Activated naive CD8-positive, alpha-beta T cell treated with anti-CD3 and anti-CD28 coated beads, Interleukin-2, amount 50 U/mL, for 24 hours (primary cell): ENCODE measurements around the gene CFAP73.
A peak's percentile ranks its signal among the peaks of the same experiment; 100 is the strongest.
"Not testable (repeated sequence)": the region's sequence is repeated elsewhere in the genome, so short reads cannot be mapped to it uniquely, and the experiment has no call there.

ENCODE experiments used
- ATAC-seq: fragments of 150-1000 bp; cut with Tn5 transposase; one replicate; pipeline ENCODE4 v1.10.0; 2021
- DNase-seq: peaks from one replicate; pipeline ENCODE4 v3.0.0; 2021
- H3K27ac Mint-ChIP-seq: one replicate; pipeline ENCODE4 v1.8.0; 2021; ENCODE audit warnings: mild to moderate bottlenecking, mixed read lengths
- H3K27me3 Mint-ChIP-seq: one replicate; pipeline ENCODE4 v1.8.0; 2021; ENCODE audit warnings: mixed read lengths
- H3K36me3 Mint-ChIP-seq: one replicate; pipeline ENCODE4 v1.8.0; 2021; ENCODE audit warnings: low read depth, mixed read lengths
- H3K4me1 Mint-ChIP-seq: one replicate; pipeline ENCODE4 v1.8.0; 2021; ENCODE audit warnings: mixed read lengths
- H3K4me3 Mint-ChIP-seq: one replicate; pipeline ENCODE4 v1.8.0; 2021; ENCODE audit warnings: mild to moderate bottlenecking, moderate library complexity, mixed read lengths
- H3K9me3 Mint-ChIP-seq: one replicate; pipeline ENCODE4 v1.8.0; 2021; ENCODE audit warnings: mixed read lengths

Gene CFAP73

DNA sequence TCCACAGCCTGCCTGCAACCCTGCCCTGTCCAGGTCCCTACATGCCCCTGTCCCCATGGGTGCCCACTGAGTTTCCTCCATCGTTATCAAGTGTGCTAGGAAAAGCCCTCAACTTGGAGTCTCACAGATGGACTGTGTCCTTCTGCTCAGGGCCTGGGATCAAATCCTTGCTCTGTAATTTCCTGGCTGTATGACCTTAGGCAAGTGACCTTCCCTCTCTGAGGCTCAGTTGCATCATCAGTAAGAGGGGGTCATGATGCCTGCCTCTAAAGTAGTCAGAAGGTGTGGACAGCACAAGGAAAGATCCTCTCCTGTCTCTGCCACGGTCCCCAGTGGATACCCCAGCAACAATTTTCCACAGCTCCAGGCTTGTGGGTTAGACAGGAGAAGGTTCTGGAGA, 36.1 kb upstream of the CFAP73 start:
- no peaks in the 10 kb centered on the region for H3K36me3 Mint-ChIP-seq
- ATAC-seq: no peak
- DNase-seq: no peak
- H3K4me1 Mint-ChIP-seq: peaks cover 6% of the 10 kb centered on the region
- H3K27ac Mint-ChIP-seq: no peak overlapping the region
- H3K9me3 Mint-ChIP-seq: no peaks in the 10 kb centered on the region
- no peaks in the 10 kb centered on the region for H3K27me3 Mint-ChIP-seq
- H3K4me3 Mint-ChIP-seq: no peak overlapping the region

DNA sequence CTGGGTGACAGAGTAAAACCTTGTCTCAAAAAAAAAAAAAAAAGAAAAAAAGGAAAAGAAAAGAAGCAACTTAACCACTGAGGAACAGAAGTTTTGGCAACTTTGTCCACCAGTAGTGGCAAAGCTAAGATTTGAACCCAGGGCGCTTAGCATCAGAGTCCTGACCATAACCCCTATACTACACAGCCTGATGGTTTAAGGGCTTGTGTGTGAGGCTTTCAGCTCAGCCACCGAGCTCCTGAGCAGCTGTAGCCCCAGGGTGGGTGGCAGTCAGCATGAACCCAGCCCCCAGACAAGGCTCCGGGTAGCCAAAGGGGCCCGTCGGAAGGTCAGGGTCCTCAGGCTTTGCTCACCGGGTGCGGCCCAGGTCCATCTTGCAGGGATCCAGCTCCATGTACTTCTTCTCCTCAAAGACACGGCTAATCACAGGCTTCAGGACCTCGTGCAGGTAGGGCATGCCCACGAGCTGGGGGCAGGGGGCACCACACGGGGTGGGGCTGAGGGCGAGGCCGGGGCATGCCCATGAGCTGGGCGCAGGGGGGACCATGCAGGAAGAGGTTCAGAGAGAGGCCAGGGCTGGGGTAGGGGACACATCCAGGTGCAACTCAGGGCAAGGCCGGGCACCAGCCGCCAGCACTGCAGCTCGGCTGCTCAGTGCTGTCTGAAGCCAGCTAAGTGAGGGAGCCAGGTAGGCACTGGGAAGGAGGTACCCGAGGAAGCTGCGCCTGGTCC, 34.9 kb upstream of the CFAP73 start:
- ATAC-seq: no peak
- no peaks in the 10 kb centered on the region for H3K9me3 Mint-ChIP-seq
- H3K4me3 Mint-ChIP-seq: no peak overlapping the region
- no peak for DNase-seq
- no peak overlapping the region for H3K27ac Mint-ChIP-seq
- H3K4me1 Mint-ChIP-seq: peaks cover 6% of the 10 kb centered on the region
- H3K27me3 Mint-ChIP-seq: no peaks in the 10 kb centered on the region
- H3K36me3 Mint-ChIP-seq: no peaks in the 10 kb centered on the region

DNA sequence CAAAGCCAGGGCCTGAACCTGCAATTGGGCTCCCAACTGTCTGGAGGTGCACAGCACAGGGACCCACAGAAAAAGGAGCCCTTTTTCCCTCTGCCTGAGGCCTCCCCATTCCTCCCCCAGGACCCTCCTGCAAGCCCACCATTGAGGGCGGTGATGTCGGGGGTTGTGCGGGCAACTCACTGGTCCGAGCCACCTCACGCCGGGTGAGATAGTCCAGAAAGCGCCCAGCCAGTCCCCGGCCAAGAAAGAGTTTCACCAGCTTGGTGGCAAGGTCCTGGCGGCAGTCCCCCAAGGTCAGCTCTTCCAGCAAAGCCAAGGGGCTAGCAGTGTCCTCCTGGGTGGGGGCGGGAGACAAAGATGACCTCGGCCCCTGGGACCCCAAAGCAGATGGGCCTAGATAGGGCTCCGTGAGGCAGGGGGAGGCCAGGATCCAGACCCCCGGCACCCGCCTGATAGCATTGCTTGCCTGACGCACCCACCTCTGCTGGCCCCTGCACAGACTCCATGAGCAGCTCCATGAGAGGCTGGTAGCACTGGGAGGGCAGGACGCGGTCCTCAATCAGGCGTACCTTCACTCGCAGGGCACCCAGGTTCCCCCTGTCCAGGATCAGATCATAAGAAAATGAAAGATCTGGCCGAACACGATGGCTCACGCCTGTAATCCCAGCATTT, 33.9 kb upstream of the CFAP73 start:
- H3K9me3 Mint-ChIP-seq: no peaks in the 10 kb centered on the region
- ATAC-seq: no peak
- H3K27me3 Mint-ChIP-seq: peaks cover 3% of the 10 kb centered on the region
- DNase-seq: no peak
- no peak overlapping the region for H3K27ac Mint-ChIP-seq
- H3K4me1 Mint-ChIP-seq: no peaks in the 10 kb centered on the region
- no peak overlapping the region for H3K4me3 Mint-ChIP-seq
- H3K36me3 Mint-ChIP-seq: no peaks in the 10 kb centered on the region

- no peak for DNase-seq
- ATAC-seq: no peak
- Mint-ChIP-seq H3K4me3 (no peak overlapping the region), H3K36me3 (no peaks in the 10 kb centered on the region), H3K27me3 (peaks cover 3% of the 10 kb centered on the region), H3K4me1 (no peaks in the 10 kb centered on the region), H3K27ac (no peak overlapping the region), H3K9me3 (no peaks in the 10 kb centered on the region)
These were observed 32.6 kb upstream of the CFAP73 start for GRCh38 chr12:113116875-113117274.

DNA sequence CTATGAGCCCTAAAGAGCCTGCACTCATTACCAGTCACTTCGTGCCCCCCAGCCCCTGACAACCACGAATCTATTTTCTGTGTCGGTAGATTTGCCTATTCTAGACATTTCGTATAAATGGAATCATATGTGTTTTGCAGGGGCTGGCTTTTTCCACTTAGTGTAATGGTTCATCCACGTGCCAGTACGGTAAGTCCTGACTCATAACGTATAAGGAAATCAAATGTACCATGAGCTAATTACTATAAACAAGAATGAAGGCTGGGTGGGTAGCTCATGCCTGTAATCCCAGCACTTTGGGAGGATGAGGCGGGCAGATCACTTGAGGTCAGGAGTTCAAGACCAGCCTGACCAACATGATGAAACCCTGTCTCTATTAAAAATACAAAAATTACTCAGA, 31.8 kb upstream of the CFAP73 start:
- H3K27ac Mint-ChIP-seq: not testable (repeated sequence)

DNA sequence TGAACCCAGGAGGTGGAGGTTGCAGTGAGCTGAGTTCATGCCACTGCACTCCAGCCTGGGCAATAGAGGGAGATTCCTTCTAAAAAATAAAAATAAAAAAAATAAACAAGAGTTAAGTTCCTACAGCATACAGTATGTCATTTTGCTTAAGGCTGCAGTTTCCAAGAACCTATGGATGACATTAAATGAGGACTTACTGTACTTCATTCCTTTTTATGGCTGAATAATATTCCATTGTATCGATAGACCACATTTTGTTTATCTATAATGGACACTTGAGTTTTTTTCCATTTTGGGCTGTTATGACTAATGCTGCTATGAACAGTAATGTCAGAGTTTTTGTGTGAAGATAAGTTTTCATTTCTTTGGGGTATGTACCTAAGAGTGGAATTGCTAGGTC, 31.4 kb upstream of the CFAP73 start:
- ATAC-seq: no peak
- Mint-ChIP-seq H3K4me1 (no peaks in the 10 kb centered on the region), H3K4me3 (no peak overlapping the region), H3K27ac (no peak overlapping the region), H3K36me3 (peaks cover under 1% of the 10 kb centered on the region), H3K9me3 (peaks cover 4% of the 10 kb centered on the region), H3K27me3 (peaks cover 3% of the 10 kb centered on the region)
- no peak for DNase-seq

More for the DNA sequence above, 31.8 kb upstream of the CFAP73 start:
- not testable (repeated sequence) for DNase-seq, H3K4me3 Mint-ChIP-seq, H3K27me3 Mint-ChIP-seq, H3K9me3 Mint-ChIP-seq, H3K36me3 Mint-ChIP-seq, H3K4me1 Mint-ChIP-seq
- ATAC-seq: peak; percentile 18

GRCh38 chr12:113119980-113120669, 29.4 kb upstream of the CFAP73 start:
- no peak overlapping the region for H3K4me3 Mint-ChIP-seq
- ATAC-seq (no peak), DNase-seq (no peak)
- peaks cover 4% of the 10 kb centered on the region for H3K9me3 Mint-ChIP-seq
- peaks cover 2% of the 10 kb centered on the region for H3K36me3 Mint-ChIP-seq
- H3K27ac Mint-ChIP-seq: no peak overlapping the region
- no peaks in the 10 kb centered on the region for H3K4me1 Mint-ChIP-seq
- H3K27me3 Mint-ChIP-seq: peaks cover 3% of the 10 kb centered on the region

DNA sequence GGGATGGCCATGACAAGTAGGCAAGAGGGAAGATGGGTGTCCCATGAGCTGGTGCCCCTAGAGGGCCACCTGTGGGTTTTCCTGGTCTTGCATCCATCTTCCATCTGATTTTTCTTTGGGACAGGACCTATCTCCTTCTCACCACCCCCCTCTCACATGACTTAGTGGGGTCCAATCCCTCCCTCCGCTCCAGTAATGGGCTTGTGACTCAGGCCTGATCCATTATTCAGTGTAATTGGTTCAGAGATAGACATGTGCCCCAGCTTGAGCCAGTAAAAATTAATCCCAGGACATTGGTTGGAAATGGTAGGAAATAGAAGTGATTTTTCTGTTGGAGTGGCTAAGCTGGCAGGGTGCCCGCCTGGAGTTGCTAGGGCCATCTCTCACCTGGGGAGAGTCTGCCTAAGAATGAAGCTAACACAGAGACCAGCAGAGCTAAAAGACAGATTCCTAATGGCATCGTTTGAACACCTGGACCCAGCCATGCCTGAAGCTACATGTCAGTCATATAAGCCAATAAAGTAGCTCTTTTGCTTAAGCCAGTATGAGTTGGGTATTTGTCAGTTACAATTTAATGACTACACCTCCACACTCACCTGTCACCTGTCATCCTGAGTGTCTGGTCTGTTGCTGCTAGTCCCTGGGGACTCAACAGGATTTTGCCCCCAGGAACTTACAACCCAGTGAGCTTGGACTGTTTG, 28.7 kb upstream of the CFAP73 start:
- DNase-seq (no peak), ATAC-seq (no peak)
- Mint-ChIP-seq H3K27ac (no peak overlapping the region), H3K4me1 (no peaks in the 10 kb centered on the region), H3K27me3 (peaks cover 3% of the 10 kb centered on the region), H3K36me3 (peaks cover 2% of the 10 kb centered on the region), H3K9me3 (peaks cover 4% of the 10 kb centered on the region), H3K4me3 (no peak overlapping the region)

DNA sequence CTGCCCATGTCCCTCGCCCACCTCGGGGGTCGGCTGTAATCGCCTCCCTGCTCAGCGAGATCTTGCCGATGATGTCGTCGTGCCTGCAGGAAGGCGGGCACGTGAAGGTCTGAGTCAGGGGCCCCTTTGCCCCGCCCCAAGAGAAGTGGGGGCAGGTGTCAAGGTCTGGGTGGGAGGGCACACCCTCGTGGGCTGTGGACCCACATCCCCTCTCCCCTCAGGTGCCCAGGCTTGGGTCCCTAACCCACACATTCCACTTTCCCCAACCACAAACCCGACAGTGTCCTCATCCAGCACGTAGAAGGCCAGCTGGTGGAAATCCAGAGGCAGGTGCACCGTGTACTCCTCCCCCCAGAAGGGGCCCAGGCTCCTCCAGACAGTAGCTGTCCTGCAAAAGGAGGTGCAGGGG, 21.7 kb upstream of the CFAP73 start:
- no peak for DNase-seq
- no peak overlapping the region for H3K4me3 Mint-ChIP-seq

DNA sequence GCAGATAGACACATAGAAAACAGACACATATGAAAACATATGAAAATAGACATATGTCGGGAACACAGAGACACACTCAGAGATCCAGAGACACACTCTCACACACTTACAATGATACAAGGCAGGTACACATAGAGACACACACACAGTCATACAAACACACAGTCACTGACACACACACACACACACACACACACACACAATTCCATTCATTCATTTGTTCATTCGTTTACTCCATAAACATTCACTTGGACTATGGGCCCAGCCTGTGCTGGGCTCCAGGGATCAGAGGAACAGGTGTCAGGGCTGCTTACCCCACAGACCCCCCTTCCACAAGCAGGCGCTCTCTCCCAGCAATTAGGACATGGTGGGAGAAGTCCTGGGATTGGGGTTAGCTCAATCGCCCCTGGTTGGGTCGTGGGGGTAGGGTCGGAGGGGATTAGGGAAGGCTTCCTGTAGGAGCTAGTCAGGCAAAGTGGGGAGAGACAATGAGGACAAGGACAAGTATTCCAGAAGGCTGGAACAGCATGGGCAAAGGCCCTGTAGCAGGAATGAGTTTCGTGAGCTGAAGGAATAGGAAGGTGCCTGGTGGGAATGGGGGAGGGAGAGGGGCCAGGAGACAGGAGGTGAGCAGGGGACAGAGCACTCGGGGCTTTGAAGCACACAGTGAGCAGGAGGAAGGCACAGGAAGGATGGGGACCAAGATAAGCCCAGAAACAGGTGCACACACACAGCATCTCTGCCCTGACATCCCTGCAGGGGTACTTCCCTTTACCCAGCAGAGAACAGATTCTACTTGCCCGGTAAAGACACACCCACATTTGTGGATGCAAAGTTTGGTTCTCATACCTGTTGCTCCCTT, 20.5 kb upstream of the CFAP73 start:
- Mint-ChIP-seq H3K9me3 (no peaks in the 10 kb centered on the region), H3K27me3 (no peaks in the 10 kb centered on the region), H3K36me3 (no peaks in the 10 kb centered on the region), H3K4me3 (no peak overlapping the region), H3K4me1 (peaks cover 7% of the 10 kb centered on the region), H3K27ac (no peak overlapping the region)
- ATAC-seq (no peak), DNase-seq (no peak)

More for the DNA sequence above, 21.7 kb upstream of the CFAP73 start:
- H3K4me1 Mint-ChIP-seq: peaks cover 7% of the 10 kb centered on the region
- no peaks in the 10 kb centered on the region for H3K27me3 Mint-ChIP-seq
- peaks cover 2% of the 10 kb centered on the region for H3K36me3 Mint-ChIP-seq
- H3K9me3 Mint-ChIP-seq: peaks cover 2% of the 10 kb centered on the region
- H3K27ac Mint-ChIP-seq: no peak overlapping the region
- no peak for ATAC-seq

DNA sequence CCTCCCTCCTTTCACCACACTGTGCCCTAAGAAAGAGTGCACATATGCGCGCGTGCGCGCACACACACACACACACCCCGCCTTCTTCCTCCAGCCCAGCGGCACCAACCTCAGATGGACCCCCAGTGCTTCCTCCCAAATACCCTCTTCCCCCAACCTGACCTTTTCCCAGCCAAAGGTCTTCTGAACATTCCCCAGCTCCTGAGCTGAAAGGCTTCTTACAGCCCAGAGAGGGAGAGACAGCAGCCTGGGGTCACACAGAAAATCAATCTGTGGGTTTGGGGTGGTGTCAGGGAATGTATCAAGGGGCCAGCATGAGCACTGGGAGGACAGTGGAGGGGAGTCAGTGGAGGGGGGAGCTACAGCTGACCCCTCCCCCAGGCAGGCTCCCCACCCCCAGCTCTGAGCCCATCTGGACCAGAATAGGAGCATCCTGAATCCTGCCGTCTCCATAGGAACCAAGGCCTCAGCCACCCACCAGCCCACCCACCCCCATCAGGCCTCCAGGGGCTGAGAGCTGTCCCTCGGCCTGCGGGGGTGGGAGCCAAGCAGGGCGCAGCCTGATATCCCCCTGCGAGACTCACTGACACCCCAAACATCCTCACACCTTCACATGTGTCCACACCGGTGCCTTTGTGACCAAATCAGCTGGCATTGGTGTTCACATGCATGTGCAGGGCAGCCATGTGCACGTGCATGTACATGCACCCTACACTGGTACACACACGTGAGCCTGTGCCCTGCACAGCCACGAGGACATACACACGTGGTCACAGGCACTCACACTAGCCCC, 19.7 kb upstream of the CFAP73 start:
- DNase-seq (no peak), ATAC-seq (no peak)
- Mint-ChIP-seq H3K4me1 (peaks cover 8% of the 10 kb centered on the region), H3K27me3 (peaks cover 2% of the 10 kb centered on the region), H3K4me3 (no peak overlapping the region), H3K27ac (no peak overlapping the region), H3K9me3 (no peaks in the 10 kb centered on the region), H3K36me3 (no peaks in the 10 kb centered on the region)

DNA sequence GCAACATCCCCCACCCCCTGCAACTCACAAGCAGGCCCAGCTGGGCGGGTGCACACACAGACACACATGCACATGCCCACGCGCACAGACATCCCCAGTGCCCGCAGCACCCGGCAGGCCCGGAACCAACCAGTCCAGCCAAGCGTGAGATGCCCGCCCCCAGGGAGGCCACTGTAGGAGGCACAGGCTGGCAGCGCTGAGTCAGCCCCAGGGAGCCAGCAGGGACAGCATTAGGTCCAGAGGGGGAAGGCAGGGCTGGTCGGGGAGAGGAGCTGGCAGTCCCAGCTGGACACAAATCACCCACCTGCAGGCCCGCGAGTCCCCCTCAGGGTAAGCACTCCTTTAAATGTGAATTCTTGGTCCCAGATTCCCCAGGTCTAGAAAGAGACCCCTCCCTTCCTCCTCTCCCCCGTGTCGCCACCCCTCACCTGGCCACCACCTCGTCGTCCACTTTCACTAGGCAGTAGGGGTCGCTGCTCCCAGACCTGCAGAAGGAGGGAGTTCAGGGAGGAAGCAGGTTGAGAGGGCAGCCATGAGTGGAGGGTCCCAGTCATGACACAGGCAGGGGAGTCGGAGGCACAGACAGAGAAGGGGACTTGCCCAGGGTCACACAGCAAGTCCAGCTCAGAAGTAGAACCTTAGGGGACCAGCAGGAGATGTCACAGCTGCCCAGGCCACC, 18.9 kb upstream of the CFAP73 start:
- Mint-ChIP-seq H3K36me3 (no peaks in the 10 kb centered on the region), H3K4me1 (peaks cover 14% of the 10 kb centered on the region), H3K4me3 (no peak overlapping the region), H3K27me3 (peaks cover 3% of the 10 kb centered on the region), H3K9me3 (no peaks in the 10 kb centered on the region), H3K27ac (no peak overlapping the region)
- ATAC-seq (no peak), DNase-seq (no peak)

GRCh38 chr12:113131556-113131955, 18.0 kb upstream of the CFAP73 start:
- no peaks in the 10 kb centered on the region for H3K9me3 Mint-ChIP-seq
- H3K36me3 Mint-ChIP-seq: no peaks in the 10 kb centered on the region
- H3K4me3 Mint-ChIP-seq: no peak overlapping the region
- H3K27me3 Mint-ChIP-seq: peaks cover 3% of the 10 kb centered on the region
- DNase-seq (no peak), ATAC-seq (no peak)
- no peak overlapping the region for H3K27ac Mint-ChIP-seq
- peaks cover 22% of the 10 kb centered on the region for H3K4me1 Mint-ChIP-seq
